Colonic mucosa (tissue), 4 donors: ENCODE results near the gene GALNT5. TPM values are rescaled to one million over a fixed set of nuclear protein-coding genes. Genes with fewer than 3 reads are reported as not detected.

ENCODE experiments used
- DNase-seq: peaks from one replicate; pipeline ENCODE4 v3.0.0-alpha.2; 2020
- H3K27ac ChIP-seq: fragments of 200-600 bp; one replicate; pipeline ENCODE4 v1.8.0; 2021
- H3K27me3 ChIP-seq: fragments of 200-600 bp; one replicate; pipeline ENCODE4 v1.8.0; 2021
- H3K36me3 ChIP-seq: fragments of 200-600 bp; one replicate; pipeline ENCODE4 v1.8.0; 2021
- H3K4me1 ChIP-seq: fragments of 200-600 bp; one replicate; pipeline ENCODE4 v1.8.0; 2021; ENCODE audit warnings: mild to moderate bottlenecking
- H3K4me3 ChIP-seq: fragments of 200-600 bp; one replicate; pipeline ENCODE4 v1.8.0; 2021
- H3K9ac ChIP-seq, 2 donors: one replicate each; pipeline ENCODE4 v1.7.0; 2013; ENCODE audit warnings: control low read depth in 2 of 2, low read depth in 2 of 2, low read length in 2 of 2
- H3K9me3 ChIP-seq: fragments of 200-600 bp; one replicate; pipeline ENCODE4 v1.8.0; 2021
- intact Hi-C: fragments of 100-400 bp; cut with DNase I; formaldehyde crosslinking; loops from one replicate; pipeline ENCODE4 v1.14.1; 2022
- total RNA-seq, 2 donors: library from RNA; stranded (reverse); fragmentation: NEBNext Ultra II Directional in 1 of 2; extraction: Animal tissue kit (Norgen Biotek cat#: 25700) in 1 of 2; gene quantifications; one replicate each; pipeline ENCODE4 v1.2.1, GENCODE V29; 2021
- TF ChIP-seq, protein P1 (sequence below): fragments of 200-600 bp; IDR thresholded peaks from one replicate; pipeline ENCODE4 v1.8.0; 2022; ENCODE audit warnings: antibody characterized with exemption, mild to moderate bottlenecking
- donor health status: healthy.
- donor health status: DM: no; HTN: no; CAD: no.
- donor health status: DM: no; HTN: no; CAD: no.

Gene GALNT5
- total RNA-seq, 2 donors from 2014 or later: 52.4 to 56.3 TPM

DNA sequence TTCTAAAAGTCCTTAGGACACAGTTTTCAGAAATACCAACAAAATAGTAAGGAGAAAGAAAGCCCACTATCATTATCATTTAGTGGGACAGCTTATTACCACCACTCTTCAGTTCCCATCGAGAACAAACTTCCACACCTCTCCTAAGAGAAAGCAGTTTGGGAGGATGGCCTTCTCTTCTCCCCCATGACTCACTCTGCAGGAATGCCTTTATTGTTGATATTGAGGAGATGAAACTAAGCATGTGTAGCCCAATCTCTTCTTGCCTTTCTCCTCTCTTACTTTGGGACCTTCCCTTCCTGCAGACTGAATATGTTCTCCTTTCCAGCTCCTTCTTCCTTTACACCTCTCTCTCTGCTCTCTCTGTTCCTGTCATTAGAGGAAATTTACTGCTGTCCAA, 98.1 kb downstream of the GALNT5 start:
- H3K4me3 ChIP-seq: no peak overlapping the region
- intact Hi-C loops: no loop called here
- no peak overlapping the region for H3K9ac ChIP-seq
- TF ChIP-seq, protein P1, sequence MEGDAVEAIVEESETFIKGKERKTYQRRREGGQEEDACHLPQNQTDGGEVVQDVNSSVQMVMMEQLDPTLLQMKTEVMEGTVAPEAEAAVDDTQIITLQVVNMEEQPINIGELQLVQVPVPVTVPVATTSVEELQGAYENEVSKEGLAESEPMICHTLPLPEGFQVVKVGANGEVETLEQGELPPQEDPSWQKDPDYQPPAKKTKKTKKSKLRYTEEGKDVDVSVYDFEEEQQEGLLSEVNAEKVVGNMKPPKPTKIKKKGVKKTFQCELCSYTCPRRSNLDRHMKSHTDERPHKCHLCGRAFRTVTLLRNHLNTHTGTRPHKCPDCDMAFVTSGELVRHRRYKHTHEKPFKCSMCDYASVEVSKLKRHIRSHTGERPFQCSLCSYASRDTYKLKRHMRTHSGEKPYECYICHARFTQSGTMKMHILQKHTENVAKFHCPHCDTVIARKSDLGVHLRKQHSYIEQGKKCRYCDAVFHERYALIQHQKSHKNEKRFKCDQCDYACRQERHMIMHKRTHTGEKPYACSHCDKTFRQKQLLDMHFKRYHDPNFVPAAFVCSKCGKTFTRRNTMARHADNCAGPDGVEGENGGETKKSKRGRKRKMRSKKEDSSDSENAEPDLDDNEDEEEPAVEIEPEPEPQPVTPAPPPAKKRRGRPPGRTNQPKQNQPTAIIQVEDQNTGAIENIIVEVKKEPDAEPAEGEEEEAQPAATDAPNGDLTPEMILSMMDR: no peak
- H3K4me1 ChIP-seq: no peaks in the 10 kb centered on the region
- H3K27me3 ChIP-seq: no peaks in the 10 kb centered on the region
- DNase-seq: no peak
- no peaks in the 10 kb centered on the region for H3K36me3 ChIP-seq
- no peaks in the 10 kb centered on the region for H3K9me3 ChIP-seq
- no peak overlapping the region for H3K27ac ChIP-seq

DNA sequence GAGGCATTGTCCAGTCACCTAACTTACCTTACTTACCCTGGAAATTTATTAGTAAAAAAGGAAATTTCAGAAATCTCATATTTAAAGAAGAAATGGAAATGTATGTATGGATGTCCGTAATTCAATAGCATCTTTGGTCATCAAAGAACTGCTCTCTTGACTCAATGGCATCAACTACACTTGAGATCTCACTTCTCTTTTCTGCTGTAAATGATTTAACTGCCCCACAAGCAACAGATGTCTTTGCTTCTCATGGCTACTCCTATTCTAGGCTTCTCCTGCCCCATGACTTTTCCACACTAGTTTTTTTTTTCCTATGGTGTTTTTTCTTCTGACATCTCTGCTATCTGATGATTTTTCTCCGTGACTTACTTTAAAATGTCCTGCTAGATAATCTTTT, 102.1 kb downstream of the GALNT5 start:
- Histone ChIP-seq H3K9me3 (no peaks in the 10 kb centered on the region), H3K4me1 (no peaks in the 10 kb centered on the region), H3K27me3 (no peaks in the 10 kb centered on the region), H3K36me3 (no peaks in the 10 kb centered on the region), H3K9ac (no peak overlapping the region), H3K27ac (no peak overlapping the region), H3K4me3 (no peak overlapping the region)
- no peak for DNase-seq
- intact Hi-C loops: no loop called here
- TF ChIP-seq, protein P1: no peak

DNA sequence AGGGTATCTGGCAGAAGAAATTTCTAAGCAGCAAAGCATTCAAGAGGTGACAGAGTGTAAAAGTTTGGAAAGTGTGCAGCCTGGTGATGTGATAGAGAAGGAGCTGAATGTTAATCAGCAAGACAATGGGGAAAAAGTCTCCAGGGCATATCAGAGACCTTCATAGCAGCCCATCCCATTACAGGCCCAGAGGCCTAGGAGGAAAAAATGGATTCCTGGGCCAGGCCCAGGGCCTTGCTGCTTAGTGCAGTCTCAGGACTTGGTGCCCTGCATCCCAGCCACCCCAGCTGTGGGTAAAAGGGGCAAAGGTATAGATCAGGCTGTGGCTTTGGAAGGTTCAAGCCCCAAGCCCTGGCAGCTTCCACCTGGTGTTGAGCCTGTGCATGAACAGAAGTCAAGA, 104.0 kb downstream of the GALNT5 start:
- intact Hi-C loops: no loop called here
- Histone ChIP-seq H3K9ac (no peak overlapping the region), H3K36me3 (no peaks in the 10 kb centered on the region), H3K4me1 (no peaks in the 10 kb centered on the region), H3K9me3 (no peaks in the 10 kb centered on the region), H3K27me3 (no peaks in the 10 kb centered on the region), H3K27ac (no peak overlapping the region), H3K4me3 (no peak overlapping the region)
- TF ChIP-seq, protein P1: no peak
- no peak for DNase-seq

DNA sequence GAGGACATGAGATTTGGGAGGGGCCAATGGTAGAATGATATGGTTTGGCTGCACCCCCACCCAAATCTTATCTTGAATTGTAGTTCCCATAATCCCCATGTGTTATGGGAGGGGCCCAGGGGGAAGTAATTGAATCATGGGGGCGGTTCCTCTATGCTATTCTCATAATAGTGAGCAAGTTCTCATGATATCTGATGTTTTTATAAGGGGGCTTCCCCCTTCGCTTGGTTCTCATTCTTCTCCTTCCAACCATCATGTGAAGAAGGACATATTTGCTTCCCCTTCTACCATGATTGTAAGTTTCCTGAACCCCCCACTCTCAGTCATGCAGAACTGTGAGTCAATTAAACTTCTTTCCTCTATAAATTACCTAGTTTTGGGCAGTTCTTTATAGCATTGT, 105.1 kb downstream of the GALNT5 start:
- DNase-seq: no peak
- Histone ChIP-seq H3K27ac (no peak overlapping the region), H3K27me3 (no peaks in the 10 kb centered on the region), H3K9ac (no peak overlapping the region), H3K36me3 (no peaks in the 10 kb centered on the region), H3K4me1 (no peaks in the 10 kb centered on the region), H3K4me3 (no peak overlapping the region), H3K9me3 (no peaks in the 10 kb centered on the region)
- TF ChIP-seq, protein P1: no peak
- intact Hi-C loops: no loop called here

DNA sequence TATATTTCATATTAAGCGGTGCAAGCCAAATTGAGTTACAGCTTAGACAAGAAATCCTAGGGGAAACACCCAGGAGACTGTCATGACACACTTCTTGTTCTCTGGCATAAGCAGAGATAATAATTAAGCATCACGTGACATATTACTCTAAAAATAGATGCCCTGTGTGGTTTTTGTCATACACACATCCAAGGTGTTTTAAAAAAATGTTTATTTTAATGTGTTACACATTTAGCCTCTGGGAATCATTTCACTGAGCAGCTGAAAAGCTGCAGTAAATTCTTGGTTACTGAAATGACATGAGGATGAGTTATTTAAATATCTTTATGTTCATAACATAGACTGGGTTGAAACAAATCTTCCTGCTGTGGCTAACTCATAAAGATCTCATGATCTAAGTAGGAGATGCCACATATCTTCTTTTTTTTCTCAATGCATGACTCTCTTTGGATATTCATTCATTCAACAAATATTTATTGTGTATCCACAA, 106.2 kb downstream of the GALNT5 start:
- Histone ChIP-seq H3K9ac (no peak overlapping the region), H3K4me1 (no peaks in the 10 kb centered on the region), H3K27me3 (no peaks in the 10 kb centered on the region), H3K27ac (no peak overlapping the region), H3K9me3 (no peaks in the 10 kb centered on the region), H3K4me3 (no peak overlapping the region), H3K36me3 (no peaks in the 10 kb centered on the region)
- intact Hi-C loops: no loop called here
- TF ChIP-seq, protein P1: no peak
- DNase-seq: no peak

Other genes with a start within 250 kb of the GALNT5 start
- gene ERMN, start 68.1 kb downstream of the GALNT5 start, total RNA-seq: under 1 TPM; 0.11 to 0.37 TPM
- gene CYTIP, start 186.4 kb downstream of the GALNT5 start, total RNA-seq: 1 to 10 TPM; 5.9 to 8.0 TPM